ENCODE results near the gene ACAT1.
A peak's percentile ranks its signal among the peaks of the same experiment; 100 is the strongest.
"Not testable (repeated sequence)": the region's sequence is repeated elsewhere in the genome, so short reads cannot be mapped to it uniquely, and the experiment has no call there.

The ACAT1 gene

DNA sequence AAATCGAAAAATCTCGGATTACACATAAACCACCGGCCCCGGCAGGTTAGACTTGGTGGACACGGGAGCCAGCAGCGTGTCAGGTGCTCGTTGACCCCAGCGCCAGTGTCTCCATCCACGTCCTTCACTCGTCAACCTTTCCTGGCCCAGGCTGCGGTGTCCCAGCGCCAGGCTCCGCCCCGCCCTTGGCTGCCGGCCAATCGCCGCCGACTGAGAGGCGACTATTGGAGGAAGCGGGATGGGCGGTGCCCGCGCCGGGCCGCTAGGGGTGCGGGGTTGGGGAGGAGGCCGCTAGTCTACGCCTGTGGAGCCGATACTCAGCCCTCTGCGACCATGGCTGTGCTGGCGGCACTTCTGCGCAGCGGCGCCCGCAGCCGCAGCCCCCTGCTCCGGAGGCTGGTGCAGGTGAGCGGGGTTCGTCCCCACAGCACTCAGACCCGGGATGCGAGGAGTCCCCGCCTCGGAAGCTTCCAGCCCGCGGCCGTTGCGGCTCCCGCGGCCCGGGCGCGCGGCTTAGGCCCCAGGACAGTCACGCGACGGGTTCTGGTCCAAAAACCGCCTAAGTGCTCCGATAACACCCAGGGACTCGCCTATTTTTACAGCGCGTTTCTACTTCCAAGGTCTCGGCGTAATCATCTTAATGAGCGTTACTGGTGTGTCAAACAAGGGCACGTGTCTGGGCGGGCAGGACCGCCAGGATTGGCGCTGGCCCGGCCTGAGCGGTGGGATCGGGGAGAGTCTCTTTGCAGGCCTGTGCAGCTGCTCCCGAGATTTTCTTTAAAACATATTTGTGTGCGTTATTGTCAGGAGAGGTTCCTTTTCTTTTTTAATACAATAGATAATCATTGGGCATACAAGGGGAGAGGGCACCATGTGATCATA, at the start of gene ACAT1:
TSS of gene ACAT1 (plus strand) at position 294 of the 882 bp plus-strand sequence. CDS start at position 334, 40 bp downstream.
- peak; percentile 71 for DNase-seq

DNA sequence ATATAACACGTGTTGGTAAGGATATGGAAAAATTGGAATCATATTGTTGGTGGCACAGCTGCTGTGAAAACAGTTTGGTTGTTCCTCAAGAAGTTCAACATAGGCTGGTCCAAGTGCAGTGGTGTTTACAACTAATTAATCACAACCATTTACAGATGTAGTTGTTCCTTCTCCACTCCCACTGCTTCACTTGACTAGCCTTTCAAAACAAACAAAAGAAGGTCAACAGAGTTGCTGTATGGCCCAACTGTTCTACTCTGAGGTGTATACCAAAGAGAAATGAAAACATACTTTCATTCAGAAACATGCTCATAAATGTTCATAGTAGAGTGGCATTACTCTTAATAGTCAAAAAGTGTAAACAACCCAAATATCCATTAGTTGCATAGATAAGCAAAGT, 36.6 kb upstream of the ACAT1 start:
- no peak for DNase-seq

DNA sequence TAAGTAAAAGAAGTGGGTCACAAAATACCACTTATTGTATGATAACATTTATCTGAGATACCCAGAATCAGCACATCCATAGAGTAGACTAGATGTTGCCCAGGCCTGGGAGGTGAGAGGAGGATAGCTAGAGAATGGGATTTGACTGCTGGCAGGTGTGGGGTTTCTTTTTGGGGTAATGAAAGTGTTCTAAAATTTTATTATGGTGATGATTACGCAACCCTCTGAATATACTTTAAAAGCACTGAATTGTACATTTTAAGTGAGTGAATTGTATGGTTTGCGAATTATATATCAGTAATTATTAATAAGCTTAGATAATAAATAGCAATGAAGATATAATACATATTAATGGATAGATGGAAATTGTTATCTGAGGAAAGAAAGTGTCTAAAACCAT, 35.7 kb upstream of the ACAT1 start:
- DNase-seq, result no peak

DNA sequence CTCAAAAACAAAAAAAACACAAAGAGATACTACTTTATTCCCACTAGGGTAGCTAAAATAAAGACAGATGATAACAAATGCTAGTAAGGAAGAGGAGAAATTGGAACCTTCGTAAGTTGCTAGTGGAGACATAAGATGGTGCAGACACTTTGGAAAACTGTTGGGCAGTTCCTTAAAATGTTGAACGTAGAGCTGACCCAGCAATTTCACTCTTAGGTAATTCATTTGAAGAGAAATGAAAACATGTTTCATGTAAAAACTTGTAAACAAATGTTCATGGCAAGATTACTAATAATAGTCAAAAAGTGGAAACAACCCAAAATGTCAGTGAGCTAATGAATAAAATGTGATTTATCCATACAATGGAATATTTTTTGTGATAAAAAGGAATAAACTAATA, 29.2 kb upstream of the ACAT1 start:
- DNase-seq, result no peak

DNA sequence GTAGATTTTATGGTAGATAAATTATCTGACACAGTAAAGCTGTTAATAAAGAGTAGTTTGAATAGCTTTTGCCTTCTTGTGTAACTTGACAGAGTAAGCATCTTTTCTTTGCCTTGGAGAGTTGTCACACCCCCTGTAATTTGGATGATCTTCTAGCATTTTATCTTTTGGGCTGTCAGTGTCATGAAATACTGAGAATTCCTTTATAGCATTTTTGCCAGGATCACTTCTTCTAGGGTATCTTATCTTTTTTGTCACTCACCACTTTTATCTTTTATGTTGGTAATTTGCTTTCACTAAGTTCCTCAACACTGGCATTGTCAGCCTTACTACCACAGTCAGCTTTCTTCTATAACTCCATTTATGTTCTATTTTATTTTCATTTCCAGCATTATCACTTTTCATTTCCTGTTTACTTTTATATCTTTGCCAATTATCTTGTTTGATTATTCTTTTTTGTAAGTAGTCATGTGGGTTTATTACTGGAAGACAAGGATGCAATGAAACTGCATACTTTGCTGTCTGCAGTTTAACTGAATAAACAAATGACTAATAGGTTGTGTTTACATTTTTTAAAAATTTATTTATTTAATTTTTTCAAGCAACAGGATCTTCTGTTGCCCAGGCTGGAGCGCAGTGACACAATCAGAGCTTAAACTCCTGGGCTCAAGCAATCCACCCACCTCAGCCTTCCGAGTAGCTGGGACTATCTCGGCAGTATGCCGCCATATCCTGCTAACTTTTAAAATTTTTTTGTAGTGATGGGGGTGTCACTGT, 28.1 kb upstream of the ACAT1 start:
- no peak for DNase-seq

DNA sequence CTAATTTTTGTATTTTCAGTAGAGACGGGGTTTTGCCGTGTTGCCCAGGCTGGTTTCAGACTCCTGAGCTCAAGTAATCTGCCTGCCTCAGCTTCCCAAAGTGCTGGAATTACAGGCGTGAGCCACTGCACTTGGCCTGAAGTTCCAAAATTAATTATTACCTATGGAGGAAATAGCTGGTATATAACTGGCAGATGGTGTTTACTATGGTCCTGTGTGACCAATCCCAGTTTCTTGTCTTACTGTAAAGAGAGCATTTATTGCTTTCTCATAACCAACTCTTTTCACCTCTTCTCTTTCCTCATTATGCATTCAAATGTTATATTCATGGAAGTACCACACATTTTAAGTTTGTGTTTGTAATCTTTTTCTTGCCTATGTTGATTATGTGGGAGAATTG, 24.2 kb upstream of the ACAT1 start:
- DNase-seq, result no peak

DNA sequence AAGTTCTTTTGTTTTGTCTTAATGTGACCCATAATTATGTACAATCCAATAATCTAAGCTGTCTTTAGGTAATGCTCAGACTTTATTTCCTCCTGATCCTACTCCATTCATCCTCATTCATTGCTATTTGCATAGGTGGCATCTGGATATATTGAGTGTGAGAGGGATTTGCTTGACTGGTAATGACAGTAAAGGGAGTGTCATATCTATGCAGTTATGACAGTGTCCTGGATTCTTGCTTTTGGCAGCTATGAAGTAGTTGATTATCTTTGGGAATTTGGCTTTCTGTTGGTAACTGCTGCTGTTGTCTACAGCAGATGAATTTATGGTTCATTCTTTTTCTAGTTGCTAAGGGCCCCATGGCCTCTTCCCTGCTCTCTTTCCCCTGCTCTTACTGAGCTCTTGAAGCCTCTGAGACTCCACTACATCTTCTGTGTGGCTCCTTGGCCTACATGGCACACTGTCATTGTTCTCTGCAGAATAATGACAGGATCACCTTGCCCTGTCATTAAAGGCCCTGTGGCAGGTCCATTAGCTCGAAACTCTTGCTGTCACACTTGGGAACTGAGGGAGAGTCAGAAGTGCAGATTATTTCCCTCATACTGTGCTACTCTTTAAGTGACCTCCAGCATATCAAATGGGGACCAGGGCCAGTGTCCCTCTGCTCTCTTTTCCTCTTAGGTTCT, 20.1 kb upstream of the ACAT1 start:
- no peak for DNase-seq

DNA sequence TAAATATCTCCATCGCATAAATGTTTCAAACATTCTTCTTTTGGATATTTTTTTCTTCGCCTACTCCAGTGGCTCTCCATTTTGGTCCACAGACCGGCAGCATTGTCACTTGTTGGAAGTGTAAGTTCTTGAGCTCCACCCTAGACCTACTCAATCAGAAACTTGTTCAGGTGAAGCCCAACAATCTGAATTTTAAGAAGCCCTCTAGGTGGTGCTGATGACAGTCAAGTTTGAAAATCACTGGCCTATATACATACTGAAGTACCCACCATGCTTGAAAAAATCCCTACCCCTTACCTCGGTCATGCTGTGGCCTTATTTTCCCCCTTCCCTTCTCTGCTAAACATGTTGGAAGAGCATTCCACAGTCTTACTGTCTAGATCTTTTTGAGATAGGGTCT, 10.2 kb upstream of the ACAT1 start:
- DNase-seq, result no peak

DNA sequence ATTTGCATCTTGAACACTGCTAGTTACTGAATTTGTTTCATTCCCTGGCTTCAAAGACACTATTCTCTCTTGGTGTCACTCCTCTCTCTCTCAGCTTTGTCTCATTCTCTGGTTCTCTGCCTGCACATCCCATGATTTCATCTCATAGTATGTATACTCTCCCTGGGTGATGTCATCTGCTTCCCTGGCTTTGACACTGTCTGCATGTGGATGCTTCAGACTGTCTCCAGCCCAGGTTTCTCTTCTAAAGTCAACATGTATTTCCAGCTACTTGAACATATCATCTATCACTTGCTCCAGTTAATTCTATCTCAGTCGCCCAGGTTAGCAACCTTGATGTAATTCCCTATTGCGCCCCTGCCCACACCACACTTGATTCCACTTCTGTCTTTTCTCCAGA, 9.3 kb upstream of the ACAT1 start:
- no peak for DNase-seq

DNA sequence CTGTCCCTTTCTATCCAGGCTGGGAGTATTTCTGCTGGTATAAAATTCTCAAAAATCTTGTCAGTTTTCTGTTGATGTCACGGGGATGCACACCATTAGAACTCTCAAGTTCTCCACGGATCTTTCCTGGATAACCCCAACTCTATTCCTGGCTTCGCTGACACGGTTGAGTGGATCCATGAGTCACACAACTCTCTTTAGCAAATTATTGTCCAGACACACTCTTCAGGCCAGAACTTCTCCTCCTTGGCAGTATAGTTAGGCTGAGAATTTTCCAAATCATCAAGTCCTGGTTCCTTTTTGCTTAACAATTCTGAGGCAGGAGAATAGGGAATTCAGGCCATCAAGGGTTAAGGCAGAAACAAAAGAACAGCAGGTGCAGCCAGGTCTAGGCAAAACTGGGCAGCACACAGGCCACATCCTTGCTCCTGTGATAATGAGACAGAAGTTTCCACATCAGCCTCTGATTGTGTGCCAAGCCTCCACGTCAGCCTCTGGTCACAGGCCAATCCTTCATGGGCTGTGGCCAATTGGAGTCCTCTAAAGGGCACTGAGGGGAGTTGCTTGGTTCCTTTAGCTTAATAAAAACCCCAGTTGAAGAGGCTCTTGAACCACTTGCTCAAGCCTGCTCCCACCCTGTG, 5.7 kb upstream of the ACAT1 start:
- DNase-seq, result no peak

DNA sequence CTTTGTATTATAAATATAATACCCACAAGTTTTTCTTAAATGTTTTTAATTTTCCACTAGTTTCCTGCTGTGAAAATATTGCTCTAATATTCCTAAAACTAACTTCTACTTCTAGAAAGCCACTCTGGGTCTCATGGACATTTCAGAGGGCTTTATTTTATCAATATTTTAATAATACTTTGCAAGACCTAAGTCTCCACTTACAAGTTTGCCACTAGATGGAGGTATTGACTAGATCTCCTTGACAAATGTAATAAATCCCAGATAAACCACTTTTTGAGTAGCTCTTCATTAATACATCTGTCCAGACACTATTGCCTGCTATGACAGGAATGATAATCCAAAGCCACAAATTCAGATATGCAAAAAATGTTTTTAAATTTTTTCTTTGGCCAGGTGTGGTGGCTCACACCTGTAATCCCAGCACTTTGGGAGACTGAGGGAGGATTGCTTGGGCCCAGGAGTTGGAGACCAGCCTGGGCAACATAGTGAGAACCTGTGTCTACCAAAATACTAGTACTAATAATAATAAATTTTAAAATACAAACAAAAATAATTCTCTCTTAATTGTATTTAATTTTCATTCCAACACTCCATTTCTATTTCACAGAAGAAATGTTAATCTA, 3.5 kb upstream of the ACAT1 start:
- no peak for DNase-seq

DNA sequence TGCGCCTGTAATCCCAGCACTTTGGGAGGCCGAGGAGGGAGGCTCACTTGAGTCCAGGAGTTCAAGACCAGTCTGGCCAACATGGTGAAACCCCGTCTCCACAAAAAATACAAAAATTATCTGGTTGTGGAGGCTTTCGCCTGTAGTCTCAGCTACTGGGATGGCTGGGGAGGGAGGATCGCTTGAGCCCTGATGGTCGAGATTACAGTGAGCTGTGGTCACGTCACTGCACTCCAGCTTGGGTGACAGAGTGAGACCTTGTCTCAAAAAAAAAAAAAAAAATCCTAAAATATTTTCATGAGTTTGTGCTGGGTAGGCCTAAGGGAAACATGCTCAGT, 462 bp upstream of the ACAT1 start:
- DNase-seq, result not testable (repeated sequence)

DNA sequence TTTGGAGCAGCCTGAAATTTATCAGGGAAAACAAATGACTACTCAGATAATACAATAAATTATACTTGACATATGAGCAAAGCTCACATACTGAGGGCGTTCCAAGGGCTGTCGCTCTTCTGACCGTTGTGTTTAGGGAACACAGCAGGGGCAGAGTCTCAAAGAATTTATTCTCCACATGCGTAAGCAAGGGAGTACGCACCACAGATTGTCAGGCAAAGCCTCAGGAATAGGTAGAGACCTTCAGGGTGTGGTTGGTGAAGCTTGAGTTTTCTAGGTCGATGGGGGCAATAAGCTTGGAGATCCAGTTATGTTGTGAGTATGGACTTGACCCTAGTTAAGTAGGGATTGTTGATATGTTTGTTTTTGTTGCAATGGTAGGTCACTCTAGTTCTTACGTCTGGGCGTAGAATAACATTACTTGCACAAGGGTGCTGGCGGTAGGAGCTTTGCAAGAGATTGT, 830 bp downstream of the ACAT1 start:
- no peak for DNase-seq

DNA sequence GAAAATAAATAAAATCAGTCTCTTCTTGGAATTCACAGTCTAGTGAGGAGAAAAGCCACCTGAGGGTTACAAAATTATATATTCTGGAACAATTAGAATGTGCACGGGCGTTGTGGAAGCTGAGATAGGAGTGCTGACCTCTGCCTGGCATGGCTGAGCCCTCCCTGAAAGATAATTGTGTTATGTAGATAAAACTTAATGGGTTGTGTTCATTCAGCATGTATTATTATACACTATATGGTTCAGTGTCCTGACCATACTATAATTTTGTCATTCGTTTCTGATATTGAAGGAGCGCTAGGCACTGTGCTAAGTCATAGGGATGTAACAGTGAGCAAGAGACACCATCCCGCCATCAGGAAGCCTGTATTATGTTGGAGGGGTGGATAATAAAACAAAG, 3.7 kb downstream of the ACAT1 start:
- DNase-seq, result no peak

DNA sequence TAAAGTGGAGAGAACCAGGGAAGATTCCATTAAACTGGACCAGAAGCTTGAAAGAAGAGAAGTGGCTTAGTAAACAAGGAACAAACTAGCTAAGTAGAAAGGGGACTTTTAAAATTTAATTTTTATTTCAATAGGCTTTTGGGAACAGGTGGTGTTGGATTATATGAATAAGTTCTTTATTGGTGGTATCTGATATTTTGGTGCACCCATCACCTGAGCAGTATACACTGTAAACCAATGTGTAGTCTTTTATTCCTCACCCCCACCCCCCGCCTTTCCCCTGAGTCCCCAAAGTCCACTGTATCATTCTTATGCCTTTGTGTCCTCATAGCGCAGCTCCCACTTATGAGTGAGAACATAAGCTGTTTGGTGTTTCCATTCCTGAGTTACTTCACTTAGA, 7.4 kb downstream of the ACAT1 start:
- no peak for DNase-seq

DNA sequence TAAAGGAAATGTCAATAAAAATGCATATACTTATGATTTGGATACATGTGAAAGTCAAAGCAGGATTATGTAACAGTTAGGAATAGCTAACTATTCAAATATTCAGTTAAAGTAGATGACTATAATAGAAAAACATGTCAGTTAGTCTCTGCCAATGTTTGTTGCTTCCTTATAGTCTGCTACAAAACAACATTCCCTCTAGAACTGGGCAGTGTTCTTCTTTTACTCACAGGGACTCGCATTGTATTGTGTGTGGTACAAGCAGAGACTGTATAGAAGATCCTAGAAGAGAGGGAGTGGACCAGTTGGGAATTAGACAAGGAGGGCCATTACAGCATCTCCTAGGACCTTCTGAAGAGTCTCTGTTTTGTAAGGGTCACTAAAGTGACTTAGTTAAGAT, 10.6 kb downstream of the ACAT1 start:
- no peak for DNase-seq

DNA sequence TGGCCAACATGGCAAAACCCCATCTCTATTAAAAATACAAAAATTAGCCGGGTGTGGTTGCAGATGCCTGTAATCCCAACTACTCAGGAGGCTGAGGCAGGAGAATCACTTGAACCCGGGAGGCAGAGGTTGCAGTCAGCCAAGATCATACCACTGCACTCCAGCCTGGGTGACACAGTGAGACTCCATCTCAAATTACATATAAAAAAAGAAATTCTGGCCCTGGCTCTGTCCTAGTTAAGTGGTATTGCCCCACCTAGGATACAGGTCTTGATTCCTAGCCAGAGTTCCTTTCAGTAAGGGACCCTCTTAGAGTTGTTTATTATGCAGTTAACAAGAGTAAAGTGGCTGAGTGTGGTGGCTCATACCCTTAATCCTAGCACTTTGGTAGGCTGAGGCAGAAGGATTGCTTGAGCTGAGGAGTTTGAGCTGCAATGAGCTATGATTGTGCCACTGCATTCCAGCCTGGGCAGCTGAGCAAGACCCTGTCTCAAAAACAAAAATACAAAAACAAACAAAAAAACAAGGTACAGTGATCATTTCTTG, 11.7 kb downstream of the ACAT1 start:
- DNase-seq, result not testable (repeated sequence)

DNA sequence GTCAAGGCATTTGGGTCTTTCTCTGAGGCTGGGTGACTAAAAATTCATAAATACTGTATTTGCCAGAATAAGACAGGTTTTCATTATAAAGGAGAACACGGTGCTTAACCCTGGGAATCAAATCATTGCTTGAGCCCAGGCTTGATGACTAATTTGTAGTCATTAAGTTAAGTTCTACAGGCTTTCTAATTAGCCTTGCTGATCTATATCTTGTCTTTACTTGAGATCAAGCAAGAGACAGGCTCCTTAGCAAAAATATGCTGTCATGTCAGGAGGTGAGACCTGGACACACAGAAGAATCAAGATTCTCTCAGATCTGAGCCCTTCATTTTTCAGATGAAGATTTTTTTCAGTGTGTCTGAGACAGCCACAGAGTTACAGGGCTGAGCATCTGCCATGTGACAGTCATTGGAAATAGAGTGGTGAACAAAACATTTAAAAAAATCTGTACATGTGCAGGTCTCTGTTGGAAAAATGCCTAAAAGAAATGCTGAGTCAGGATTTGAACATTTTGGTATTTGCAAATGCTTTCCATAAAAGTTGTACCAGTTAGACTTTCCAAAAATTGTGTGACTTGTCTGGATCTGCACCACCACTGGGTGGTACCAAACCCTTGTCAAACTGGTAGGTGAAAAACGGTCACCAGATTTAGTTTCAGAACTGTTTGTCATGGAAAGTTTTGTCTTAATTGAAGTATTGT, 14.6 kb downstream of the ACAT1 start:
- DNase-seq, result no peak

DNA sequence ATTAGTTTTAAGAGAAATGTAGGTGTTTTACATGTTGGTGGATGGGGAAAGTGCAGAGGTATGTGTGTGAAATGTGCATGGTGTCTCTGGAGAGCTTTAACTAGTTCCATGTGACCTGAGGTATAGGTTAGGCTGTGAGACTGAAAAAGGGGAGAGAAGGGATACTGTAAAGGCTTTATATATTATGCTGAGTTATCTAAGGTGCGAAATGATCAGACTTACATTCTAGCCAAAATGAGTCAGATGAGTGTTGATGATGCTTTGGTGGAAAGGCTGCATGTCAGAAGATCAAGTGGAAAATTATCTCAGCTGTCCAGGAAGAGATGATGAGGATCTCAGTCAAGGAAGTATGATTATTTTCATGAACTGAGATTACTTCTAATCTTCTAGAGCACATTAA, 15.8 kb downstream of the ACAT1 start:
- no peak for DNase-seq

DNA sequence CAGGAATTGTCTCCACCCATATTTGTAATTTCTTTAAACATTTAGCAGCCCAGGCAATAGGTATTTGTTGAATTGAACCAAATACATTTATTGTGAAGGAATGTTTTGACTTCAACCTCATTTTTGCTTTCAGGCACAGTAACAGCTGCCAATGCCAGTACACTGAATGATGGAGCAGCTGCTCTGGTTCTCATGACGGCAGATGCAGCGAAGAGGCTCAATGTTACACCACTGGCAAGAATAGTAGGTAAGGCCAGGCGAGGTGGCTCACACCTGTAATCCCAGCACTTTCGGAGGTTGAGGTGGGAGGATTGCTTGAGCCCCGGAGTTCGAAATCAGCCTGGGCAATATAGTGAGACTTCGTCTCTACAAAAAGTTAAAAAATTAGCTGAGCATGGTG, 20.9 kb downstream of the ACAT1 start:
- DNase-seq, result no peak

DNA sequence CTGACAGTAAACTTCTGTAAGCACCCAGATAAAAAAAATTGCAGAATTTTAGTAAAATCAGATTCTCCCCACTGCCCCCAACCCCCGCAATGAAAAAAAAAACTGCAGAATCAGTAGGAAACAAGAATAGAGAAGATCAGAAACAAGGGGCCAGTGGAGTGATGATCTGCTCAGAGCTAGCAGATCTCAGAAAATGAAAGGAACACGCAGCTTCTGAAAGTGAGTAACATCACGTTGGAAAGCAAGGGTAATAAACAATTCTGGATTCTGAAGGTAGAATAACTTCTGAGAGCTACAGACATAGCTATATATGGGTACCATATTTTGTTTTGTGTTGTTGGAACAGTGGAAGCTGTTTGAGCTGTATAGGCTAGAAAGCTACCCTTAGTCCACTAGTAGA, 23.2 kb downstream of the ACAT1 start:
- DNase-seq, result no peak

DNA sequence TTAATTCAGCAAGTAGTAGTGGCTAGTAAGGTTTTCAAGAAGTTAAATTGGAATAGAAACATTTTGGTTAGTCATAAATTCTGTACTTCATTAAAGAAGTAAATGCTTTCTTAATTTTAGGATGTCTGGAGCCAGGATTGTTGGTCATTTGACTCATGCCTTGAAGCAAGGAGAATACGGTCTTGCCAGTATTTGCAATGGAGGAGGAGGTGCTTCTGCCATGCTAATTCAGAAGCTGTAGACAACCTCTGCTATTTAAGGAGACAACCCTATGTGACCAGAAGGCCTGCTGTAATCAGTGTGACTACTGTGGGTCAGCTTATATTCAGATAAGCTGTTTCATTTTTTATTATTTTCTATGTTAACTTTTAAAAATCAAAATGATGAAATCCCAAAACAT, 25.8 kb downstream of the ACAT1 start:
- no peak for DNase-seq

Measured in GOT3 (cell line).